NCI-H345 treated with DMSO at 0.1 percent for 48 hours (cell line): ENCODE data around the gene ZNF300.
"Not testable (repeated sequence)": the region's sequence is repeated elsewhere in the genome, so short reads cannot be mapped to it uniquely, and the experiment has no call there.

ENCODE experiments used
- DNase-seq: peaks from one replicate; lab custom pipeline; 2025; ENCODE audit not compliant: unreplicated experiment; lab: John Stamatoyannopoulos, UW

ZNF300 gene

GRCh38 chr5:150846308-150846653 lies 58.5 kb downstream of the ZNF300 start, which contains the start of gene IRGM:
Gene IRGM (plus strand): TSS chr5:150846521. CDS start chr5:150848124, 1,603 bp downstream.
- DNase-seq = not testable (repeated sequence)

DNA sequence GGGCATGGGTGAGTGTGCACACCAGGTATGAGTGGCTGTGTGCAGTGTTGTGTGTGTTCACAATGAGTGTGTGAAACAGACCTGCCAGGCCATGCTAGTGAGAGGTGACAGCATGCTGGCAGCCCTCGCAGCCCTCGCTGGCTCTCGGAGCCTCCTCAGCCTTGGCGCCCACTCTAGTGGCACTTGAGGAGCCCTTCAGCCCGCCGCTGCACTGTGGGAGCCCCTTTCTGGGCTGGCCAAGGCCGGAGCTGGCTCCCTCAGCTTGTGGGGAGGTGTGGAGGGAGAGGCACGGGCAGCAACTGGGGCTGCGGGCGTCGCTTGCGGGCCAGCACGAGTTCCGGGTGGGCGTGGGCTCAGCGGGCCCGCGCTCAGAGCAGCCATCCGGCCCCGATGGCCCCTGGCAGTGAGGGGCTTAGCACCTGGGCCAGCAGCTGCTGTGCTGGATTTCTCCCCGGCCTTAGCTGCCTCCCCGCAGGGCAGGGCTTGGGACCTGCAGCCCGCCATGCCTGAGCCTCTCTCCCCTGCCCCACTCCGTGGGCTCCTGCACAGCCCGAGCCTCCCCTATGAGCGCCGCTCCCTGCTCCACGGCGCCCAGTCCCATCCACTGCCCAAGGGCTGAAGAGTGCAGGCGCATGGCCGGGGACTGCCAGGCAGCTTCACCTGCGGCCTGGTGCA lies 59.5 kb downstream of the ZNF300 start:
- not testable (repeated sequence) for DNase-seq
